Transverse colon (tissue), 3 donors: ENCODE data around the gene TRANK1.

ENCODE experiments used
- POLR2A ChIP-seq: fragments of 450-650 bp; IDR thresholded peaks from one replicate; pipeline ENCODE4 v1.6.1; 2016; ENCODE audit warnings: antibody characterized with exemption, mild to moderate bottlenecking, moderate library complexity
- TF ChIP-seq, protein P1 (sequence below), 5 experiments: fragments of 200-600 bp in 3 of 5; fragments of 450-650 bp in 2 of 5; sonication (generic) in 3 of 5; IDR thresholded peaks; 1 replicate in 2 of 5; 2 replicates in 3 of 5; pipeline ENCODE4 v1.5.1; 2016 to 2017; ENCODE audit warnings: antibody characterized with exemption in 5 of 5, inconsistent platforms in 3 of 5, mild to moderate bottlenecking in 2 of 5, moderate library complexity in 1 of 5

DNA sequence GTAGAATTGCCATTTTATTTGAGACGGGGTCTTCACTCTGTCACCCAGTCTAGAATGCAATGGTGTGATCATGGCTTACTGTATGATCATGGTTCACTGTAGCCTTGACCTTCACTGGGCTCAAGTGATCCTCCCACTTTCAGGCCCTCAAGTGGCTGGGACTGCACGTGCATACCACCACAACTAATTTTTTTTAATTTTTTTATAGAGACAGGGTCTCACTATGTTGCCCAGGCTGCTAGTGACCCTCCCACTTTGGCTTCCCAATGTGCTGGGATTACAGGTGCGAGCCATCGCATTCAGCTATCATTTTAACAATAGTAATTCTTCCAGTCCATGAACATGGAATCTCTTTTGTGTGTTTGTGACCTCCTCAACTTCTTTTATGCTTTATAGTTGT lies 36.2 kb upstream of the TRANK1 start:
- no peak for TF ChIP-seq POLR2A
- TF ChIP-seq, protein P1, sequence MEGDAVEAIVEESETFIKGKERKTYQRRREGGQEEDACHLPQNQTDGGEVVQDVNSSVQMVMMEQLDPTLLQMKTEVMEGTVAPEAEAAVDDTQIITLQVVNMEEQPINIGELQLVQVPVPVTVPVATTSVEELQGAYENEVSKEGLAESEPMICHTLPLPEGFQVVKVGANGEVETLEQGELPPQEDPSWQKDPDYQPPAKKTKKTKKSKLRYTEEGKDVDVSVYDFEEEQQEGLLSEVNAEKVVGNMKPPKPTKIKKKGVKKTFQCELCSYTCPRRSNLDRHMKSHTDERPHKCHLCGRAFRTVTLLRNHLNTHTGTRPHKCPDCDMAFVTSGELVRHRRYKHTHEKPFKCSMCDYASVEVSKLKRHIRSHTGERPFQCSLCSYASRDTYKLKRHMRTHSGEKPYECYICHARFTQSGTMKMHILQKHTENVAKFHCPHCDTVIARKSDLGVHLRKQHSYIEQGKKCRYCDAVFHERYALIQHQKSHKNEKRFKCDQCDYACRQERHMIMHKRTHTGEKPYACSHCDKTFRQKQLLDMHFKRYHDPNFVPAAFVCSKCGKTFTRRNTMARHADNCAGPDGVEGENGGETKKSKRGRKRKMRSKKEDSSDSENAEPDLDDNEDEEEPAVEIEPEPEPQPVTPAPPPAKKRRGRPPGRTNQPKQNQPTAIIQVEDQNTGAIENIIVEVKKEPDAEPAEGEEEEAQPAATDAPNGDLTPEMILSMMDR (IDR thresholded peaks at IDR 0.05) = no peak
